GM18520 (cell line): Measurements from ENCODE around the gene PDE4DIP.
A peak's percentile ranks its signal among the peaks of the same experiment; 100 is the strongest.
"Not testable (repeated sequence)": the region's sequence is repeated elsewhere in the genome, so short reads cannot be mapped to it uniquely, and the experiment has no call there.

Experiments
- ATAC-seq: cut with Tn5 transposase; IDR thresholded peaks from one replicate; pipeline ENCODE4 v1.9.1; 2021; ENCODE audit not compliant: unreplicated experiment

PDE4DIP gene

GRCh38 chr1:148969126-148969525 lies 124.9 kb downstream of the PDE4DIP start:
- ATAC-seq, result not testable (repeated sequence)

- ATAC-seq, result peak; percentile 8
Measured at GRCh38 chr1:148975453-148975852, 131.2 kb downstream of the PDE4DIP start.

GRCh38 chr1:148975866-148976537 lies 131.8 kb downstream of the PDE4DIP start:
- peak; percentile 57 for ATAC-seq

- ATAC-seq, result not testable (repeated sequence)
Measured at GRCh38 chr1:148977785-148978184, 133.6 kb downstream of the PDE4DIP start.

GRCh38 chr1:148989378-148989777 lies 145.2 kb downstream of the PDE4DIP start:
- ATAC-seq, result not testable (repeated sequence)

GRCh38 chr1:148990233-148990788 lies 146.1 kb downstream of the PDE4DIP start:
- ATAC-seq, result not testable (repeated sequence)

- ATAC-seq, result not testable (repeated sequence)
Measured at GRCh38 chr1:148991818-148992217, 147.6 kb downstream of the PDE4DIP start.

GRCh38 chr1:148992364-148992763 lies 148.1 kb downstream of the PDE4DIP start:
- ATAC-seq, result not testable (repeated sequence)

- ATAC-seq, result not testable (repeated sequence)
Measured at GRCh38 chr1:148996449-148997224, 152.4 kb downstream of the PDE4DIP start.

GRCh38 chr1:148997405-148997804 lies 153.2 kb downstream of the PDE4DIP start:
- ATAC-seq, result not testable (repeated sequence)

GRCh38 chr1:149002664-149003063 lies 158.4 kb downstream of the PDE4DIP start:
- not testable (repeated sequence) for ATAC-seq

- not testable (repeated sequence) for ATAC-seq
Measured at GRCh38 chr1:149008326-149008725, 164.1 kb downstream of the PDE4DIP start.

- not testable (repeated sequence) for ATAC-seq
Measured at GRCh38 chr1:149008769-149009168, 164.5 kb downstream of the PDE4DIP start.

GRCh38 chr1:149009761-149010160 lies 165.5 kb downstream of the PDE4DIP start:
- ATAC-seq, result not testable (repeated sequence)

GRCh38 chr1:149012599-149012998 lies 168.4 kb downstream of the PDE4DIP start:
- ATAC-seq, result not testable (repeated sequence)

GRCh38 chr1:149013513-149013912 lies 169.3 kb downstream of the PDE4DIP start:
- not testable (repeated sequence) for ATAC-seq

- ATAC-seq, result not testable (repeated sequence)
Measured at GRCh38 chr1:149015522-149015921, 171.3 kb downstream of the PDE4DIP start.

GRCh38 chr1:149016626-149017025 lies 172.4 kb downstream of the PDE4DIP start:
- ATAC-seq, result not testable (repeated sequence)

- not testable (repeated sequence) for ATAC-seq
Measured at GRCh38 chr1:149018577-149018976, 174.3 kb downstream of the PDE4DIP start.

GRCh38 chr1:149024327-149024726 lies 180.1 kb downstream of the PDE4DIP start:
- ATAC-seq, result not testable (repeated sequence)

GRCh38 chr1:149033916-149034315 lies 189.7 kb downstream of the PDE4DIP start:
- ATAC-seq, result not testable (repeated sequence)

GRCh38 chr1:149043056-149043455 lies 198.8 kb downstream of the PDE4DIP start:
- not testable (repeated sequence) for ATAC-seq
